Measurements from ENCODE around the gene KDM5B. TPM values are rescaled to one million over a fixed set of nuclear protein-coding genes. Genes with fewer than 3 reads are reported as not detected.

The KDM5B gene
- total and polyA plus RNA-seq, 8 donors: 7.3 to 47.0 (median 22.9) TPM

- DNase-seq (no peak), ATAC-seq (no peak), FAIRE-seq (no peak)
- H3K27me3 ChIP-seq: no peaks in the 10 kb centered on the region
- no peaks in the 10 kb centered on the region for H3K9me3 ChIP-seq
- no peaks in the 10 kb centered on the region for H3K4me1 ChIP-seq
- 88 to 92% methylated on average over 9 of the region's 9 CpGs for WGBS, 2 donors
- no peaks in the 10 kb centered on the region for H3K36me3 ChIP-seq
- TF ChIP-seq CTCF (IDR thresholded peaks at IDR 0.05): no peak
- no peak overlapping the region for H3K4me3 ChIP-seq
- no peak overlapping the region for H3K27ac ChIP-seq
- intact Hi-C loops (cut with DNase I): no loop called here
These were observed 125.7 kb downstream of the KDM5B start for GRCh38 chr1:202682477-202682876.

GRCh38 chr1:202681736-202682420, 126.3 kb downstream of the KDM5B start:
- no peak for TF ChIP-seq CTCF (IDR thresholded peaks at IDR 0.05)
- Histone ChIP-seq H3K27me3 (no peaks in the 10 kb centered on the region), H3K4me1 (no peaks in the 10 kb centered on the region), H3K27ac (no peak overlapping the region), H3K4me3 (no peak overlapping the region), H3K9me3 (no peaks in the 10 kb centered on the region), H3K36me3 (no peaks in the 10 kb centered on the region)
- no peak for FAIRE-seq
- intact Hi-C loops (cut with DNase I): no loop called here
- ATAC-seq: no peak
- no peak for DNase-seq
- WGBS, 2 donors: 66 to 78% methylated on average over 11 of the region's 11 CpGs

- no peaks in the 10 kb centered on the region for H3K27me3 ChIP-seq
- H3K9me3 ChIP-seq: no peaks in the 10 kb centered on the region
- intact Hi-C loops (cut with DNase I): no loop called here
- H3K4me3 ChIP-seq: no peak overlapping the region
- TF ChIP-seq CTCF (IDR thresholded peaks at IDR 0.05): no peak
- WGBS, 2 donors: 84 to 94% methylated on average over 2 of the region's 2 CpGs
- FAIRE-seq (no peak), ATAC-seq (no peak), DNase-seq (no peak)
- no peak overlapping the region for H3K27ac ChIP-seq
- no peaks in the 10 kb centered on the region for H3K36me3 ChIP-seq
- H3K4me1 ChIP-seq: no peaks in the 10 kb centered on the region
These were observed 127.5 kb downstream of the KDM5B start for GRCh38 chr1:202680586-202681352.

- 59 to 66% methylated on average over 4 of the region's 4 CpGs for WGBS, 2 donors
- Histone ChIP-seq H3K9me3 (no peaks in the 10 kb centered on the region), H3K27ac (no peak overlapping the region), H3K4me1 (no peaks in the 10 kb centered on the region), H3K27me3 (no peaks in the 10 kb centered on the region), H3K4me3 (no peak overlapping the region), H3K36me3 (no peaks in the 10 kb centered on the region)
- FAIRE-seq (no peak), DNase-seq (no peak), ATAC-seq (no peak)
- TF ChIP-seq CTCF (IDR thresholded peaks at IDR 0.05): no peak
- intact Hi-C loops (cut with DNase I): no loop called here
These were observed 128.6 kb downstream of the KDM5B start for GRCh38 chr1:202679406-202680177.

Measured in pancreas (tissue), 10 donors.